NCI-H82 treated with DMSO at 0.1 percent for 48 hours (cell line): ENCODE measurements around the gene OSTC.
A peak's percentile ranks its signal among the peaks of the same experiment; 100 is the strongest.

Experiments used
- DNase-seq: peaks from one replicate; lab custom pipeline; 2025; ENCODE audit not compliant: unreplicated experiment; lab: John Stamatoyannopoulos, UW

Gene OSTC

GRCh38 chr4:108650212-108651013, at the start of gene OSTC:
TSS of gene OSTC (plus strand) at chr4:108650599. CDS start at chr4:108650656, 57 bp downstream.
- peak; percentile 91 for DNase-seq

GRCh38 chr4:108601106-108601505, 49.3 kb upstream of the OSTC start:
- no peak for DNase-seq

GRCh38 chr4:108601532-108601931, 48.9 kb upstream of the OSTC start:
- no peak for DNase-seq

GRCh38 chr4:108602163-108602562, 48.2 kb upstream of the OSTC start:
- DNase-seq = no peak

- no peak for DNase-seq
Observed at GRCh38 chr4:108607079-108607815, 43.2 kb upstream of the OSTC start.

GRCh38 chr4:108611365-108611764, 39.0 kb upstream of the OSTC start:
- no peak for DNase-seq

GRCh38 chr4:108612365-108612764, 38.0 kb upstream of the OSTC start:
- DNase-seq = no peak

GRCh38 chr4:108619372-108620100, 30.9 kb upstream of the OSTC start:
- no peak for DNase-seq

GRCh38 chr4:108620101-108620932, 30.1 kb upstream of the OSTC start, which contains the start of gene RPL34:
TSS of gene RPL34 (plus strand) at chr4:108620576. CDS start at chr4:108621960, 1,384 bp downstream.
- peak; percentile 93 for DNase-seq

- DNase-seq = no peak
Observed at GRCh38 chr4:108620933-108621905, 29.2 kb upstream of the OSTC start.

GRCh38 chr4:108622022-108622421, 28.4 kb upstream of the OSTC start:
- DNase-seq = no peak

- DNase-seq = no peak
Observed at GRCh38 chr4:108622828-108623227, 27.6 kb upstream of the OSTC start.

GRCh38 chr4:108624263-108625056, 25.9 kb upstream of the OSTC start:
- no peak for DNase-seq

- DNase-seq = no peak
Observed at GRCh38 chr4:108626056-108626455, 24.3 kb upstream of the OSTC start.

GRCh38 chr4:108628411-108628810, 22.0 kb upstream of the OSTC start:
- no peak for DNase-seq

GRCh38 chr4:108635070-108635655, 15.2 kb upstream of the OSTC start:
- DNase-seq = no peak

- DNase-seq = no peak
Observed at GRCh38 chr4:108636246-108636645, 14.2 kb upstream of the OSTC start.

- DNase-seq = no peak
Observed at GRCh38 chr4:108637856-108638255, 12.5 kb upstream of the OSTC start.
